ENCODE measurements around the gene HOXB1. TPM values are rescaled to one million over a fixed set of nuclear protein-coding genes. Genes with fewer than 3 reads are reported as not detected.
"Not testable (repeated sequence)": the region's sequence is repeated elsewhere in the genome, so short reads cannot be mapped to it uniquely, and the experiment has no call there.

HOXB1 gene
- total RNA-seq, 1 donor from 2014 or later: not detected

- no peak for DNase-seq (ENCODE audit: missing footprints)
- ATAC-seq: no peak
- intact Hi-C loops (cut with DNase I): no loop called here
Observed at GRCh38 chr17:48528936-48529682, 1.7 kb downstream of the HOXB1 start.

GRCh38 chr17:48528153-48528935, 2.5 kb downstream of the HOXB1 start:
- intact Hi-C loops (cut with DNase I): no loop called here
- ATAC-seq (no peak), DNase-seq (ENCODE audit: missing footprints) (no peak)

- no peak for DNase-seq (ENCODE audit: missing footprints)
- intact Hi-C loops (cut with DNase I): no loop called here
- no peak for ATAC-seq
Observed at GRCh38 chr17:48527547-48527932, 3.3 kb downstream of the HOXB1 start.

- intact Hi-C loops (cut with DNase I): no loop called here
- DNase-seq (ENCODE audit: missing footprints): no peak
- ATAC-seq: no peak
Observed at GRCh38 chr17:48526608-48527546, 3.9 kb downstream of the HOXB1 start.

- no peak for DNase-seq (ENCODE audit: missing footprints)
- intact Hi-C loops (cut with DNase I): no loop called here
- ATAC-seq: no peak
Observed at GRCh38 chr17:48523010-48523409, 7.8 kb downstream of the HOXB1 start.

GRCh38 chr17:48522031-48522653, 8.7 kb downstream of the HOXB1 start:
- ATAC-seq (no peak), DNase-seq (ENCODE audit: missing footprints) (no peak)
- intact Hi-C loops (cut with DNase I): no loop called here

- ATAC-seq (no peak), DNase-seq (ENCODE audit: missing footprints) (no peak)
- intact Hi-C loops (cut with DNase I): no loop called here
Observed at GRCh38 chr17:48520631-48521079, 10.2 kb downstream of the HOXB1 start.

GRCh38 chr17:48519427-48519826, 11.4 kb downstream of the HOXB1 start:
- ATAC-seq (no peak), DNase-seq (ENCODE audit: missing footprints) (no peak)
- intact Hi-C loops (cut with DNase I): no loop called here

GRCh38 chr17:48517478-48517877, 13.3 kb downstream of the HOXB1 start:
- DNase-seq (ENCODE audit: missing footprints) (no peak), ATAC-seq (no peak)
- intact Hi-C loops (cut with DNase I): no loop called here

- ATAC-seq: no peak
- DNase-seq (ENCODE audit: missing footprints): no peak
- intact Hi-C loops (cut with DNase I): no loop called here
Observed at GRCh38 chr17:48515925-48516900, 14.6 kb downstream of the HOXB1 start.

- intact Hi-C loops (cut with DNase I): no loop called here
- ATAC-seq (no peak), DNase-seq (ENCODE audit: missing footprints) (no peak)
Observed at GRCh38 chr17:48514477-48514876, 16.3 kb downstream of the HOXB1 start.

- intact Hi-C loops (cut with DNase I): no loop called here
- DNase-seq (ENCODE audit: missing footprints) (no peak), ATAC-seq (no peak)
Observed at GRCh38 chr17:48513666-48514455, 16.9 kb downstream of the HOXB1 start.

- ATAC-seq (no peak), DNase-seq (ENCODE audit: missing footprints) (no peak)
- intact Hi-C loops (cut with DNase I): no loop called here
Observed at GRCh38 chr17:48513097-48513496, 17.7 kb downstream of the HOXB1 start.

GRCh38 chr17:48510761-48511604, 19.8 kb downstream of the HOXB1 start:
- no peak for ATAC-seq
- DNase-seq (ENCODE audit: missing footprints): no peak
- intact Hi-C loops (cut with DNase I): no loop called here

- DNase-seq (ENCODE audit: missing footprints) (no peak), ATAC-seq (no peak)
- intact Hi-C loops (cut with DNase I): no loop called here
Observed at GRCh38 chr17:48510381-48510760, 20.4 kb downstream of the HOXB1 start.

GRCh38 chr17:48509708-48510107, 21.1 kb downstream of the HOXB1 start:
- intact Hi-C loops (cut with DNase I); ATAC-seq; DNase-seq (ENCODE audit: missing footprints): not testable (repeated sequence)

Measured in Right ventricle myocardium inferior (tissue), 1 donor.